H9 (cell line): Measurements from ENCODE around the gene GCNT2. TPM values are rescaled to one million over a fixed set of nuclear protein-coding genes. Genes with fewer than 3 reads are reported as not detected.

ENCODE experiments used
- DNase-seq: peaks from one replicate; pipeline ENCODE4 v3.0.0-alpha.2; 2017
- H2AFZ ChIP-seq: one replicate; pipeline ENCODE4 v1.6.1; 2013; ENCODE audit warnings: mild to moderate bottlenecking, low read length, control low read depth, moderate library complexity
- H2AK5ac ChIP-seq: 2 replicates; pipeline ENCODE4 v1.6.1; 2013; ENCODE audit warnings: low read length, control low read depth, mixed read lengths; ENCODE audit not compliant: insufficient read length
- H2BK120ac ChIP-seq: one replicate; pipeline ENCODE4 v1.6.1; 2013; ENCODE audit warnings: low read depth, mild to moderate bottlenecking, low read length, control low read depth, inconsistent platforms; ENCODE audit not compliant: poor library complexity, severe bottlenecking
- H2BK12ac ChIP-seq: 2 replicates; pipeline ENCODE4 v1.6.1; 2013; ENCODE audit warnings: low read length, control low read depth, mixed read lengths, low read depth; ENCODE audit not compliant: insufficient read length
- H2BK15ac ChIP-seq: 2 replicates; pipeline ENCODE4 v1.6.1; 2013; ENCODE audit warnings: low read depth, low read length, control low read depth
- H2BK20ac ChIP-seq: one replicate; pipeline ENCODE4 v1.6.1; 2013; ENCODE audit warnings: low read depth, mild to moderate bottlenecking, low read length, control low read depth, inconsistent platforms; ENCODE audit not compliant: poor library complexity, severe bottlenecking
- H2BK5ac ChIP-seq: 2 replicates; pipeline ENCODE4 v1.6.1; 2013; ENCODE audit warnings: low read length, control low read depth, mixed read lengths; ENCODE audit not compliant: insufficient read length
- H3K14ac ChIP-seq: 2 replicates; pipeline ENCODE4 v1.6.1; 2013; ENCODE audit warnings: low read length, control low read depth; ENCODE audit not compliant: insufficient read depth
- H3K18ac ChIP-seq: 2 replicates; pipeline ENCODE4 v1.6.1; 2013; ENCODE audit warnings: low read depth, mild to moderate bottlenecking, mixed read lengths, low read length, control low read depth; ENCODE audit not compliant: insufficient read length
- H3K23ac ChIP-seq: 2 replicates; pipeline ENCODE4 v1.6.1; 2013; ENCODE audit warnings: low read length, control low read depth, mixed read lengths, low read depth; ENCODE audit not compliant: insufficient read length
- H3K23me2 ChIP-seq: 2 replicates; pipeline ENCODE4 v1.6.1; 2013; ENCODE audit warnings: low read depth, mild to moderate bottlenecking, mixed read lengths, low read length, control low read depth; ENCODE audit not compliant: insufficient read length, poor library complexity, severe bottlenecking
- H3K27ac ChIP-seq: 2 replicates; pipeline ENCODE4 v1.5.1; 2013; ENCODE audit warnings: low read length, control low read depth, mixed read lengths, low read depth; ENCODE audit not compliant: insufficient read length
- H3K27me3 ChIP-seq: 2 replicates; pipeline ENCODE4 v1.6.1; 2013; ENCODE audit warnings: low read length, control low read depth, inconsistent platforms; ENCODE audit not compliant: insufficient read depth
- H3K4ac ChIP-seq: 2 replicates; pipeline ENCODE4 v1.6.1; 2013; ENCODE audit warnings: low read depth, mild to moderate bottlenecking, control low read depth, inconsistent platforms, low read length, moderate library complexity
- H3K4me1 ChIP-seq: 2 replicates; pipeline ENCODE4 v1.6.1; 2013; ENCODE audit warnings: low read length, control low read depth, inconsistent platforms; ENCODE audit not compliant: insufficient read depth
- H3K4me2 ChIP-seq: 2 replicates; pipeline ENCODE4 v1.6.1; 2013; ENCODE audit warnings: low read length, control low read depth, mixed read lengths; ENCODE audit not compliant: insufficient read length, insufficient read depth
- H3K56ac ChIP-seq: 2 replicates; pipeline ENCODE4 v1.6.1; 2013; ENCODE audit warnings: low read depth, mild to moderate bottlenecking, mixed read lengths, low read length, control low read depth; ENCODE audit not compliant: insufficient read length
- H3K79me1 ChIP-seq: 2 replicates; pipeline ENCODE4 v1.6.1; 2013; ENCODE audit warnings: low read depth, mild to moderate bottlenecking, moderate library complexity, low read length, control low read depth, inconsistent platforms; ENCODE audit not compliant: insufficient read depth, poor library complexity, severe bottlenecking
- H3K79me2 ChIP-seq: 2 replicates; pipeline ENCODE4 v1.6.1; 2013; ENCODE audit warnings: low read length, control low read depth, inconsistent platforms; ENCODE audit not compliant: insufficient read depth
- H3K9ac ChIP-seq: 2 replicates; pipeline ENCODE4 v1.6.1; 2013; ENCODE audit warnings: low read length, control low read depth, mixed read lengths; ENCODE audit not compliant: insufficient read length; ENCODE audit errors: extremely low read depth
- H3K9me3 ChIP-seq: one replicate; pipeline ENCODE4 v1.6.1; 2013; ENCODE audit warnings: low read depth, low read length, inconsistent platforms; ENCODE audit not compliant: control insufficient read depth
- H3T11ph ChIP-seq: one replicate; pipeline ENCODE4 v1.6.1; 2013; ENCODE audit warnings: mild to moderate bottlenecking, low read length, control low read depth, inconsistent platforms
- H4K20me1 ChIP-seq: one replicate; pipeline ENCODE4 v1.6.1; 2013; ENCODE audit not compliant: control insufficient read depth, insufficient read length, insufficient read depth
- H4K5ac ChIP-seq: 2 replicates; pipeline ENCODE4 v1.6.1; 2013; ENCODE audit warnings: low read depth, mild to moderate bottlenecking, mixed read lengths, low read length, control low read depth; ENCODE audit not compliant: insufficient read length
- H4K8ac ChIP-seq: replicated peaks from 2 replicates; pipeline ENCODE4 v1.6.1; 2013; ENCODE audit warnings: low read length, control low read depth, mixed read lengths, low read depth; ENCODE audit not compliant: insufficient read length
- H4K91ac ChIP-seq: 2 replicates; pipeline ENCODE4 v1.6.1; 2013; ENCODE audit warnings: low read depth, mild to moderate bottlenecking, moderate library complexity, mixed read lengths, low read length, control low read depth; ENCODE audit not compliant: insufficient read length
- H3K27ac Mint-ChIP-seq, 3 experiments: 2 replicates in 2 of 3; 3 replicates in 1 of 3; pipeline ENCODE4 v1.8.0; 2020 to 2021; ENCODE audit warnings: mixed read lengths in 3 of 3, mild to moderate bottlenecking in 1 of 3, moderate library complexity in 1 of 3
- H3K27me3 Mint-ChIP-seq: 2 replicates; pipeline ENCODE4 v1.8.0; 2021; ENCODE audit warnings: low read depth, mild to moderate bottlenecking, moderate library complexity, mixed read lengths
- H3K36me3 Mint-ChIP-seq, 3 experiments: 2 replicates in 2 of 3; 3 replicates in 1 of 3; pipeline ENCODE4 v1.8.0; 2020 to 2021; ENCODE audit warnings: low read depth in 3 of 3, mixed read lengths in 3 of 3; ENCODE audit not compliant: insufficient read depth in 1 of 3
- H3K4me1 Mint-ChIP-seq, 2 experiments: 2 replicates each; pipeline ENCODE4 v1.8.0; 2020; ENCODE audit warnings: mixed read lengths in 2 of 2
- H3K4me3 Mint-ChIP-seq, 2 experiments: 2 replicates in 1 of 2; 3 replicates in 1 of 2; pipeline ENCODE4 v1.8.0; 2020 to 2021; ENCODE audit warnings: mild to moderate bottlenecking in 2 of 2, mixed read lengths in 2 of 2, moderate library complexity in 1 of 2
- H3K9me3 Mint-ChIP-seq, 2 experiments: 2 replicates in 1 of 2; 3 replicates in 1 of 2; pipeline ENCODE4 v1.8.0; 2020; ENCODE audit warnings: mild to moderate bottlenecking in 2 of 2, mixed read lengths in 2 of 2, moderate library complexity in 1 of 2
- WGBS: extraction: QIAGEN DNeasy Blood & Tissue Kit; methylation state at CpG from one replicate; pipeline ENCODE4 v1.1.7; 2013; ENCODE audit warnings: missing lambda C conversion rate, low lambda C conversion rate, mixed read lengths; ENCODE audit not compliant: insufficient read length; ENCODE audit errors: extremely low coverage; 5-methylcytosine and 5-hydroxymethylcytosine counted together
- total RNA-seq: library from RNA; stranded (reverse); gene quantifications from 2 replicates; pipeline ENCODE4 v1.2.1, GENCODE V29; 2021
- TF ChIP-seq, protein P1 (sequence below): fragments of 200-600 bp; sonication (generic); conservative IDR thresholded peaks from 3 replicates; pipeline ENCODE4 v1.8.0; 2021; ENCODE audit warnings: antibody characterized with exemption, mild to moderate bottlenecking

The GCNT2 gene
- total RNA-seq, 1 experiment from 2014 or later: 41.7 TPM

DNA sequence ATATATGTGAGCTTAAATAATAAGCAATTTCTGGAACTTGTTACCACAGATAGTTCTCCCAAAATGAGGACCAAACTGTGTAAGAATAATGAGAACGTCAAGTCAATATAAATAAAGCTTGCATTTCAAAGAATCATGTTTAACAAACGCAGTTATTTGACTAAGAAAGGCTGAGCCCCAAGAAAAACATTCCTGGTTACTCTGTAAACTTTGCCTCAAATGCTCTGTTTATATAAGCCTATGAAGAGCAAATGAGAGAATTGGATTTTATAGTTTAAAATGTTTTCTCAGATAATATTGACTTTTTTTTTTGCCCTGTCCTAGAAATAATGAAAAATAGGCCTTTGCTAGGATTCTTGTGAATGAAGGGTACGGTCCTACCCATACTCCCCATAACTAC, 91.9 kb downstream of the GCNT2 start:
- Histone ChIP-seq H3K9ac (no peak overlapping the region), H3K14ac (no peak overlapping the region), H3K23me2 (no peaks in the 10 kb centered on the region), H3K4me1 (peaks cover 3% of the 10 kb centered on the region; the same call in 1 of the 2 replicates), H3K9me3 (no peaks in the 10 kb centered on the region), H2BK5ac (no peak overlapping the region), H3T11ph (no peak overlapping the region), H2BK20ac (no peak overlapping the region), H2BK120ac (no peak overlapping the region), H3K4me2 (no peak overlapping the region), H3K23ac (no peak overlapping the region), H2BK12ac (no peak overlapping the region), H2AFZ (no peak overlapping the region), H3K27ac (no peak overlapping the region), H3K79me1 (peaks cover 6% of the 10 kb centered on the region), H3K18ac (no peak overlapping the region), H4K91ac (no peak overlapping the region), H2AK5ac (no peak overlapping the region), H3K27me3 (no peaks in the 10 kb centered on the region), H3K79me2 (peaks cover 24% of the 10 kb centered on the region; the same call in 1 of the 2 replicates), H3K56ac (no peak overlapping the region), H2BK15ac (no peak overlapping the region), H4K5ac (no peak overlapping the region), H4K20me1 (no peaks in the 10 kb centered on the region), H4K8ac (no peak overlapping the region), H3K4ac (no peak overlapping the region)
- H3K9me3 Mint-ChIP-seq: peaks cover 7 to 8% of the 10 kb centered on the region in 2 experiments; a peak in 4 of 5 replicates
- TF ChIP-seq, protein P1, sequence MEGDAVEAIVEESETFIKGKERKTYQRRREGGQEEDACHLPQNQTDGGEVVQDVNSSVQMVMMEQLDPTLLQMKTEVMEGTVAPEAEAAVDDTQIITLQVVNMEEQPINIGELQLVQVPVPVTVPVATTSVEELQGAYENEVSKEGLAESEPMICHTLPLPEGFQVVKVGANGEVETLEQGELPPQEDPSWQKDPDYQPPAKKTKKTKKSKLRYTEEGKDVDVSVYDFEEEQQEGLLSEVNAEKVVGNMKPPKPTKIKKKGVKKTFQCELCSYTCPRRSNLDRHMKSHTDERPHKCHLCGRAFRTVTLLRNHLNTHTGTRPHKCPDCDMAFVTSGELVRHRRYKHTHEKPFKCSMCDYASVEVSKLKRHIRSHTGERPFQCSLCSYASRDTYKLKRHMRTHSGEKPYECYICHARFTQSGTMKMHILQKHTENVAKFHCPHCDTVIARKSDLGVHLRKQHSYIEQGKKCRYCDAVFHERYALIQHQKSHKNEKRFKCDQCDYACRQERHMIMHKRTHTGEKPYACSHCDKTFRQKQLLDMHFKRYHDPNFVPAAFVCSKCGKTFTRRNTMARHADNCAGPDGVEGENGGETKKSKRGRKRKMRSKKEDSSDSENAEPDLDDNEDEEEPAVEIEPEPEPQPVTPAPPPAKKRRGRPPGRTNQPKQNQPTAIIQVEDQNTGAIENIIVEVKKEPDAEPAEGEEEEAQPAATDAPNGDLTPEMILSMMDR: no peak
- H3K27me3 Mint-ChIP-seq: no peaks in the 10 kb centered on the region
- no CpG with 5 or more reads among the region's 3 CpGs for WGBS
- peaks cover 33 to 47% of the 10 kb centered on the region in 2 experiments for H3K4me1 Mint-ChIP-seq
- no peak overlapping the region for H3K27ac Mint-ChIP-seq
- H3K36me3 Mint-ChIP-seq: peaks cover 34 to 46% (median 37%) of the 10 kb centered on the region in 3 experiments
- no peak for DNase-seq
- H3K4me3 Mint-ChIP-seq: no peak overlapping the region
